ENCODE measurements around the gene GFI1B.
"Not testable (repeated sequence)": the region's sequence is repeated elsewhere in the genome, so short reads cannot be mapped to it uniquely, and the experiment has no call there.

Gene GFI1B

GRCh38 chr9:132978451-132979131, at the start of gene GFI1B:
Gene GFI1B (plus strand): TSS chr9:132978694. CDS start chr9:132986679, 7,985 bp downstream.
- DNase-seq: no peak

- DNase-seq: no peak
Observed at GRCh38 chr9:132931178-132931735, 47.2 kb upstream of the GFI1B start.

- no peak for DNase-seq
Observed at GRCh38 chr9:132935026-132935425, 43.5 kb upstream of the GFI1B start.

- no peak for DNase-seq
Observed at GRCh38 chr9:132937463-132937901, 41.0 kb upstream of the GFI1B start.

GRCh38 chr9:132939169-132939568, 39.3 kb upstream of the GFI1B start:
- DNase-seq: no peak

GRCh38 chr9:132942541-132943182, 35.8 kb upstream of the GFI1B start:
- no peak for DNase-seq

GRCh38 chr9:132943651-132944293, 34.7 kb upstream of the GFI1B start:
- no peak for DNase-seq

GRCh38 chr9:132944294-132945185, 34.0 kb upstream of the GFI1B start, which contains the start of gene TSC1:
Gene TSC1 (minus strand): TSS chr9:132944616. CDS start chr9:132928872, 15,744 bp downstream.
- peak; percentile 95 for DNase-seq

GRCh38 chr9:132945186-132946130, 33.0 kb upstream of the GFI1B start:
- no peak for DNase-seq

GRCh38 chr9:132946211-132946610, 32.3 kb upstream of the GFI1B start:
- no peak for DNase-seq

- no peak for DNase-seq
Observed at GRCh38 chr9:132946631-132947295, 31.7 kb upstream of the GFI1B start.

- DNase-seq: no peak
Observed at GRCh38 chr9:132947756-132948155, 30.7 kb upstream of the GFI1B start.

GRCh38 chr9:132948482-132949050, 29.9 kb upstream of the GFI1B start:
- DNase-seq: no peak

GRCh38 chr9:132949709-132950108, 28.8 kb upstream of the GFI1B start:
- no peak for DNase-seq

GRCh38 chr9:132955123-132955522, 23.4 kb upstream of the GFI1B start:
- DNase-seq: no peak

GRCh38 chr9:132955768-132956167, 22.7 kb upstream of the GFI1B start:
- no peak for DNase-seq

GRCh38 chr9:132957805-132958204, 20.7 kb upstream of the GFI1B start:
- DNase-seq: no peak

GRCh38 chr9:132961002-132961401, 17.5 kb upstream of the GFI1B start:
- no peak for DNase-seq

- no peak for DNase-seq
Observed at GRCh38 chr9:132965478-132965877, 13.0 kb upstream of the GFI1B start.

GRCh38 chr9:132967908-132968307, 10.6 kb upstream of the GFI1B start:
- not testable (repeated sequence) for DNase-seq

Data from stimulated activated naive CD4-positive, alpha-beta T cell treated with Interleukin-2 at 50 U/mL for 16 hours (primary cell).